Measurements from ENCODE around the gene SVOP.
"Not testable (repeated sequence)": the region's sequence is repeated elsewhere in the genome, so short reads cannot be mapped to it uniquely, and the experiment has no call there.

The SVOP gene

DNA sequence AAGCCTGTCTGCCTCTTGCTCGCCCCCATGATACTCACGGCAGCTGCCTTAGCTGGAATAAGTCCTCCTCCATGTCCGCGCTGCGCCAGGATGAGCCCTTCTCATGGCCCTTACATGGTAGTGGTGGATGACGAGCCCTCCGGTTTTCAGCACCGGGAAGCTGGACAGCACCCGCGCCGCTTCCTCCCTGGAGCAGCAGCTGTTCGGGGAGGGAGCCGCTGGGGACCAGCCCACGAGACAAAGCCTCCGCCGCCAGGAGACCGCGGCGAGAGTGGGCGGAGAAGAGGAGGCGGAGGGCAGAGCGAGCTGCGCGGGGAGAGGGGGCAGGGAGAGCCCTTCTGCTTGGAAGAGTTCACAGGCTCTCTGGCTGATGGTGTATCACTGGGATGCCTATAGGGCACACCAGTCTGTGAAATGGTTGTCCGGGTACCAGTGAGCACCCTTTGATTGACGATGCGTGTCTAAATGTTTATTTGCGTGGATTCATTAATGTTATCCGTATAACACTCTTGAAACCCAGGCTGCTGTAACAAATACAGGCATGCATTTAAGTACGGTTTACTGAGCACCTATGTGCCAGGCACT, at the start of gene SVOP:
Gene SVOP, minus strand, starts transcription at position 273 of the 585 bp plus-strand sequence. Its CDS starts 200 bp downstream, at position 73.
- DNase-seq (ENCODE audit: low read depth) = no peak

DNA sequence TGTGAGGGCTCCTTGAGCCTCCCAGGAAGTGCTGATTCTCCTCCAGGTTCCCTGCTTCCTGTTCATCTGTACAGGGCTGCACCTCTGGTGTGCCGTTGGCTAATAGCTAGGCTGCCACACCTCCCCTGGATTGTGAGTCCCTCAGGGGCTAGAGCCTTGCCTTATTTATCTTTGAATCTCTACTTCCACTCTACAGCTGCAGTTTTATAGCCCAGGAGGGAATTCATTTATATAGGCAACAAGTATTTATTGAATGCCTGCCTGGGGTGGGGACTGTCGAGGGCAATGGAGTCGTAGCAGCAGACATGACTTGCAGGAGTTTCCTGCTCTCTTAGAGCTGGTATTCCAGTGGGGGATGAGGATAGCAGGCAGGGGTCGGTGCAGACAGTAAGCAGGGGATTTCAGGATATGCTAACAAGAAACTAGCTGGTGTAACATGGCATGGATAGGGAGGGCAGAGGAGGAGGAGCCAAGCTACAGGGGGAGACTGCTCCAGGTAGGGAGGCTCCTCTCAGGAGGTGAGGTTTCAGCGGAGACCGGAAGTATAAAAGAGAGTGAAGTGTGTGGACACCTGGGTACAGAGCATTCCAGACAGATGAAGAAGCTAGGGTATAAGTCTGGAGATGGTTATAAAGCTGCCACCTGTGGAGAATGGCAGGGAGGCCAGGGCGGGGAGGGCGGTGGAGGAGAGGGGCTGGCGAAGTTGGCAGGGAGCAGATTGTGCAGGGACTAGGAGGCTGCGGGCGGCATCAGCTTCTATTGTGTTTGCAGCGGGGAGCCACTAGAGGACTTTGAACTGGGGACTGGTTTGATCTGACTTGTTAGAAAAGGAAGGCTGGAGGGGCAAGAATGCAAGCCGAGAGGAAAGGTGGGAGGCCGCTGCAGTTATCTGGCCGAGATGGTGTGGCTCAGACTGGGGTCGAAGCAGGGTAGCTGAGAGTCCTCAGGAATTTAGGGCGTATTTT, 48.7 kb upstream of the SVOP start:
- no peak for DNase-seq (ENCODE audit: low read depth)

GRCh38 chr12:109065853-109066193, 45.0 kb upstream of the SVOP start:
- DNase-seq (ENCODE audit: low read depth) = no peak

GRCh38 chr12:109065154-109065852, 44.4 kb upstream of the SVOP start:
- DNase-seq (ENCODE audit: low read depth) = no peak

- DNase-seq (ENCODE audit: low read depth) = no peak
Observed at GRCh38 chr12:109064143-109064542, 43.3 kb upstream of the SVOP start.

GRCh38 chr12:109058773-109059172, 37.9 kb upstream of the SVOP start:
- DNase-seq (ENCODE audit: low read depth) = no peak

DNA sequence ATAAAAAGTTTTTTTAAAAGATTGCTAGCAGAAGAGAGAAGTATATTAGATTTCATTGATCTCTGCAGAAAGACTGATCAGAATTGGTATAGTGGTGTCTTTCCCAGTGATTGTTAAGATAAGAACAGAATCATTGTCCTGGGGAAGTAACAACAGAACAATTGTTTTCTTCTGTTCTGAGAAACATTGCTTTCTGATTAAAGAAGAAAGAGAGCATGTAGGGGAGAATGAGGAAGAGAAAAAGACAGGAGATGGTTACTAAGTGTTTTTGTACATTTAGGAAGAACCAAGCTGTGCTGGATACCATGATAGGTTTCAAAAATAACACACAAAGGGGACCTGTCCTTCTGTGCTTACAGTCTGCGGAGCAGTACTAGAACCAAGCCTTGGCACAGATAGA, 36.5 kb upstream of the SVOP start:
- DNase-seq (ENCODE audit: low read depth) = no peak

DNA sequence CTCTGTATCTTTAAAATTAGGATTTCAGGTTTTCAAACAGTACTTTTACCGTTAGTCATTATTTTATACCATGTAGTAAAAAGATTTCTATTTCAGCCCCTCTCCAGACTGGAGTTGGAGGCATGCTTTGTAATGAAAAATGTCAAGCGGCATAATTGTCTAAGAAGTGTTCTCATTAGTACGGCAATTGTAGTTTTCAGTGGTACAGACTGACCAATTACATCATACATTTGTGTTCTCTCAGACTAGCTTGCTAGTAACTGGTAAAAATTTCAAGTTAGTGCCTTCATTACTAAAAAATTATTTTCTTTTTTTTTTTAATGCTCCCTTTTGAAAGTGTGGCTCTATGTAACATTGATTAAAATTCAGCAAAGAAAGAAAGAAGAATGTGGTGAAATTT, 36.0 kb upstream of the SVOP start:
- DNase-seq (ENCODE audit: low read depth) = no peak

- no peak for DNase-seq (ENCODE audit: low read depth)
Observed at GRCh38 chr12:109054520-109054919, 33.7 kb upstream of the SVOP start.

- not testable (repeated sequence) for DNase-seq (ENCODE audit: low read depth)
Observed at GRCh38 chr12:109054124-109054513, 33.3 kb upstream of the SVOP start.

- no peak for DNase-seq (ENCODE audit: low read depth)
Observed at GRCh38 chr12:109053382-109054123, 32.7 kb upstream of the SVOP start.

- DNase-seq (ENCODE audit: low read depth) = peak; percentile 72
Observed at GRCh38 chr12:109052414-109053323, 31.8 kb upstream of the SVOP start, which contains the start of gene USP30. USP30 (plus strand) TSS chr12:109052576; CDS start chr12:109052679, 103 bp downstream.

- no peak for DNase-seq (ENCODE audit: low read depth)
Observed at GRCh38 chr12:109052097-109052413, 31.2 kb upstream of the SVOP start.

- DNase-seq (ENCODE audit: low read depth) = not testable (repeated sequence)
Observed at GRCh38 chr12:109049794-109050193, 28.9 kb upstream of the SVOP start.

- DNase-seq (ENCODE audit: low read depth) = not testable (repeated sequence)
Observed at GRCh38 chr12:109048706-109049105, 27.8 kb upstream of the SVOP start.

DNA sequence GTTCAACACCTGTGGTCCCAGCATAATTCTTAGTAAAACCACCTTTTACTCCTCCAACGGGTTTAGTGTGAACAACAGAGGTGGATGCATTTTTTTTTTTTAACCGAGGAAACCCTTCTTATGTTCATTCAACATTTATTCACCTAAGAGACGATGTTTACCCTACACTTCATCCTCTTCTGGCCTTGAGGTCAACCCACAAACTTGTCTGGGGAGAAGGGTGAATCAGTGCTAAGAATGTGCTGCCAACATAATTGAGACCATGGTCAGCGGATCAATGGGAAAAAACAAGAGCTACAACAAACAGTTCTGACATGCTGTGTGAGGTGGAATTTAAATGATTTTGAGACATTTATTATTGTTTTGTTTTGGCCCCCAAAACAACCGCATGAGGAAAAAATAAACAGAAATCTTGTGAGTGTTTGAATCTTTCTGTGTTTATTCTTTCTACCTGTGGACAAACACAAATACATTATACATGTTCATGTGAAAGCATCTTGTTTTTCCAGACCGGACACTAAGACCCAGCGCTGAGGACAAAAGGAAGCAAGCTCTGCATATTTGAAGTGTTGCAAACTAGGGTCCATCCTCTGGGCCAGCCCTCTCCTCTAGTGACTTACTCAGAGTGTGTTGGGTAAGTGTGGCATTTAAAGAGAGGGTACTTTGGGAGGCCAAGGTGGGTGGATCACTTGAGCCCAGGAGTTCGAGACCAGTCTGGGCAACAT, 26.4 kb upstream of the SVOP start:
- no peak for DNase-seq (ENCODE audit: low read depth)

DNA sequence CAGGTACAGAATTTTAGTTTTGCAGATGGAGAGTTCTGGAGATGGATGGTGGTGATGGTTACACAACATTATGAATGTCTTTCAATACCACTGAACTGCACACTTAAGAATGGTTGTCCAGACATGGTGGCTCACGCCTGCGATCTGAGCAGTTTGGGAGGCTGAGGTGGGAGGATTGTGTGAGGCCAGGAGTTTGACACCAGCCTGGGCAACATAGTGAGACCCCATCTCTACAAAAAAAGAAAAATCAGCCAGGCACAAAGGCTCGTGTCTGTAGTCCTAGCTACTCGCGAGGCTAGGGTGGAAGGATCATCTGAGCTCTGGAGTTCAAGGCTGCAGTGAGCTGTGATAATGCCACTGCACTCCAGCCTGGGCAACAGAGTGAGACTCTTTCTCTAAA, 23.4 kb upstream of the SVOP start:
- DNase-seq (ENCODE audit: low read depth) = no peak

- DNase-seq (ENCODE audit: low read depth) = no peak
Observed at GRCh38 chr12:109036975-109037374, 16.1 kb upstream of the SVOP start.

- no peak for DNase-seq (ENCODE audit: low read depth)
Observed at GRCh38 chr12:109033239-109034196, 12.7 kb upstream of the SVOP start.
